Activated T-helper 2 cell treated with anti-CD3 and anti-CD28 coated beads, Interferon-gamma antibody, Interleukin-2, Interleukin-4, amounts not matched to agents 10 μg/mL and 5 μg/mL and 100 μg/mL, durations not matched to agents 14 hours and 24 hours and 36 hours (primary cell): Measurements from ENCODE around the gene SLC22A2. TPM values are rescaled to one million over a fixed set of nuclear protein-coding genes. Genes with fewer than 3 reads are reported as not detected.

ENCODE experiments used
- DNase-seq: peaks from one replicate; pipeline ENCODE4 v3.0.0; 2021; ENCODE audit warnings: low spot score
- H3K27ac Mint-ChIP-seq: one replicate; pipeline ENCODE4 v1.8.0; 2021; ENCODE audit warnings: mixed read lengths
- H3K27me3 Mint-ChIP-seq: one replicate; pipeline ENCODE4 v1.8.0; 2021; ENCODE audit warnings: low read depth, mixed read lengths
- H3K36me3 Mint-ChIP-seq: one replicate; pipeline ENCODE4 v1.8.0; 2021; ENCODE audit warnings: low read depth, mixed read lengths
- H3K4me1 Mint-ChIP-seq: one replicate; pipeline ENCODE4 v1.8.0; 2021; ENCODE audit warnings: low read depth, mixed read lengths
- H3K4me3 Mint-ChIP-seq: one replicate; pipeline ENCODE4 v1.8.0; 2021; ENCODE audit warnings: low read depth, mild to moderate bottlenecking, moderate library complexity, mixed read lengths
- H3K9me3 Mint-ChIP-seq: one replicate; pipeline ENCODE4 v1.8.0; 2021; ENCODE audit warnings: mixed read lengths
- intact Hi-C: fragments of 100-400 bp; cut with micrococcal nuclease; formaldehyde crosslinking; loops from one replicate; pipeline ENCODE4 v1.15.1; 2023
- total RNA-seq: library from RNA; stranded (reverse); gene quantifications from 2 replicates; pipeline ENCODE4 v1.2.3, GENCODE V29; 2022

SLC22A2 gene
- total RNA-seq, 1 donor from 2014 or later = not detected

- no peaks in the 10 kb centered on the region for H3K4me1 Mint-ChIP-seq
- intact Hi-C loops = no loop called here
- H3K27ac Mint-ChIP-seq = no peak overlapping the region
- peaks cover 29% of the 10 kb centered on the region for H3K9me3 Mint-ChIP-seq
- H3K4me3 Mint-ChIP-seq = no peak overlapping the region
- peaks cover 2% of the 10 kb centered on the region for H3K27me3 Mint-ChIP-seq
- no peak for DNase-seq
- no peaks in the 10 kb centered on the region for H3K36me3 Mint-ChIP-seq
These were observed 68.5 kb downstream of the SLC22A2 start for GRCh38 chr6:160190081-160190480.

GRCh38 chr6:160188773-160189172, 69.8 kb downstream of the SLC22A2 start:
- Mint-ChIP-seq H3K27ac (no peak overlapping the region), H3K9me3 (peaks cover 17% of the 10 kb centered on the region), H3K4me1 (no peaks in the 10 kb centered on the region), H3K36me3 (no peaks in the 10 kb centered on the region), H3K27me3 (peaks cover 2% of the 10 kb centered on the region), H3K4me3 (no peak overlapping the region)
- intact Hi-C loops = no loop called here
- DNase-seq = no peak

GRCh38 chr6:160180706-160181105, 77.9 kb downstream of the SLC22A2 start:
- no peak overlapping the region for H3K4me3 Mint-ChIP-seq
- intact Hi-C loops = no loop called here
- no peak overlapping the region for H3K27ac Mint-ChIP-seq
- no peaks in the 10 kb centered on the region for H3K4me1 Mint-ChIP-seq
- DNase-seq = no peak
- peaks cover 5% of the 10 kb centered on the region for H3K27me3 Mint-ChIP-seq
- no peaks in the 10 kb centered on the region for H3K9me3 Mint-ChIP-seq
- no peaks in the 10 kb centered on the region for H3K36me3 Mint-ChIP-seq

GRCh38 chr6:160178271-160178670, 80.3 kb downstream of the SLC22A2 start:
- Mint-ChIP-seq H3K9me3 (no peaks in the 10 kb centered on the region), H3K36me3 (no peaks in the 10 kb centered on the region), H3K4me1 (no peaks in the 10 kb centered on the region), H3K27ac (no peak overlapping the region), H3K4me3 (no peak overlapping the region), H3K27me3 (peaks cover 7% of the 10 kb centered on the region)
- intact Hi-C loops = no loop called here
- DNase-seq = no peak

GRCh38 chr6:160177220-160177619, 81.4 kb downstream of the SLC22A2 start:
- Mint-ChIP-seq H3K36me3 (no peaks in the 10 kb centered on the region), H3K27me3 (peaks cover 7% of the 10 kb centered on the region), H3K9me3 (no peaks in the 10 kb centered on the region), H3K4me1 (no peaks in the 10 kb centered on the region), H3K4me3 (no peak overlapping the region), H3K27ac (no peak overlapping the region)
- DNase-seq = no peak
- intact Hi-C loops = no loop called here

- no peak overlapping the region for H3K27ac Mint-ChIP-seq
- H3K4me3 Mint-ChIP-seq = no peak overlapping the region
- no peaks in the 10 kb centered on the region for H3K9me3 Mint-ChIP-seq
- H3K36me3 Mint-ChIP-seq = no peaks in the 10 kb centered on the region
- no peaks in the 10 kb centered on the region for H3K4me1 Mint-ChIP-seq
- intact Hi-C loops = no loop called here
- H3K27me3 Mint-ChIP-seq = peaks cover 9% of the 10 kb centered on the region
- DNase-seq = no peak
These were observed 83.9 kb downstream of the SLC22A2 start for GRCh38 chr6:160174681-160175080.

GRCh38 chr6:160173806-160174527, 84.7 kb downstream of the SLC22A2 start:
- DNase-seq = no peak
- Mint-ChIP-seq H3K36me3 (no peaks in the 10 kb centered on the region), H3K4me3 (no peak overlapping the region), H3K27ac (no peak overlapping the region), H3K4me1 (no peaks in the 10 kb centered on the region), H3K9me3 (no peaks in the 10 kb centered on the region), H3K27me3 (peaks cover 9% of the 10 kb centered on the region)
- intact Hi-C loops = no loop called here

GRCh38 chr6:160172704-160173103, 85.9 kb downstream of the SLC22A2 start:
- peaks cover 9% of the 10 kb centered on the region for H3K27me3 Mint-ChIP-seq
- no peaks in the 10 kb centered on the region for H3K36me3 Mint-ChIP-seq
- H3K27ac Mint-ChIP-seq = no peak overlapping the region
- H3K9me3 Mint-ChIP-seq = no peaks in the 10 kb centered on the region
- no peak for DNase-seq
- H3K4me3 Mint-ChIP-seq = no peak overlapping the region
- intact Hi-C loops = no loop called here
- H3K4me1 Mint-ChIP-seq = no peaks in the 10 kb centered on the region

GRCh38 chr6:160170018-160170680, 88.5 kb downstream of the SLC22A2 start:
- Mint-ChIP-seq H3K4me3 (no peak overlapping the region), H3K27ac (no peak overlapping the region), H3K27me3 (peaks cover 3% of the 10 kb centered on the region), H3K9me3 (no peaks in the 10 kb centered on the region), H3K36me3 (no peaks in the 10 kb centered on the region), H3K4me1 (no peaks in the 10 kb centered on the region)
- no peak for DNase-seq
- intact Hi-C loops = no loop called here

GRCh38 chr6:160167604-160168399, 90.8 kb downstream of the SLC22A2 start:
- Mint-ChIP-seq H3K4me1 (no peaks in the 10 kb centered on the region), H3K4me3 (no peak overlapping the region), H3K9me3 (no peaks in the 10 kb centered on the region), H3K36me3 (no peaks in the 10 kb centered on the region), H3K27ac (no peak overlapping the region), H3K27me3 (peaks cover 3% of the 10 kb centered on the region)
- intact Hi-C loops = no loop called here
- DNase-seq = no peak

Other genes with a start within 250 kb of the SLC22A2 start
- gene SLC22A1, start 137.0 kb downstream of the SLC22A2 start, total RNA-seq = 1.2 and 1.4 TPM in 2 replicates
- gene SLC22A3, start 89.6 kb upstream of the SLC22A2 start, total RNA-seq = not detected in 2 replicates